ENCODE results near the gene SH3TC1.

Gene SH3TC1

DNA sequence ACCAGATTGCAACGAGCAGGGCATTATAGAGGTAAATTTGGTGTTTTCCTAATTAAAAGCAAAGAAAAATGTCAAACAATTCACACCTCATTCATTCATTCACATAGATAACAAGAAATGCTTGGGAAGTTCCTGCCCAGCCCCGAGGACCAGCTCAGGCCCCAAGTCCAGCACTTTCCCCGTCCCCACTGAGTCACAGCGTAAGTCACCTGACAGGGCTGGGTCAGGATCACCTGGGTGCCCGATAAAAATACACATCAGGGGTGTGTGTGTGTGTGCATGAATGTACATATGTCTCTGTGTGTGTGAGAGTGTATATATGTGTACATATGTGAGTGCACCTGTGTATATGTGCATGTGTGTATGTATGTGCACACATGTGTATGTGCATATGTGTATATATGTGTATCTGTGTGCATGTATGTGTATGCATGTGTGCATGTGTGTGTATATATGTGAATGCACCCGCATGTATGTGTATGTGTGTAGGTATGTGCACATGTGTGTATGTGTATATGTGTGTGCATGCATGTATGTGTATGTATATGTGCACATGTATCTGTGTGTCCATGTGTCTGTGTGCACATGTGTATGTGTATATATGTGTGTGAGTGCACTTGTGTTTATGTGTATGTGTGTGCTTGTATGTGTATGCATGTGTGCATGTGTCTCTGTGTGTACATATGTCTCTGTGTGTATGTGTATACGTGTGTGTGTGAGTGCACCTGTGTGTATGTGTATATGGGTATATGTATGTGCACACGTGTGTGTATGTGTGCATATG lies 18.6 kb upstream of the SH3TC1 start:
- no peak for DNase-seq (ENCODE audit: insufficient read length, low spot score)
- FAIRE-seq = no peak
- TF ChIP-seq, protein P1, sequence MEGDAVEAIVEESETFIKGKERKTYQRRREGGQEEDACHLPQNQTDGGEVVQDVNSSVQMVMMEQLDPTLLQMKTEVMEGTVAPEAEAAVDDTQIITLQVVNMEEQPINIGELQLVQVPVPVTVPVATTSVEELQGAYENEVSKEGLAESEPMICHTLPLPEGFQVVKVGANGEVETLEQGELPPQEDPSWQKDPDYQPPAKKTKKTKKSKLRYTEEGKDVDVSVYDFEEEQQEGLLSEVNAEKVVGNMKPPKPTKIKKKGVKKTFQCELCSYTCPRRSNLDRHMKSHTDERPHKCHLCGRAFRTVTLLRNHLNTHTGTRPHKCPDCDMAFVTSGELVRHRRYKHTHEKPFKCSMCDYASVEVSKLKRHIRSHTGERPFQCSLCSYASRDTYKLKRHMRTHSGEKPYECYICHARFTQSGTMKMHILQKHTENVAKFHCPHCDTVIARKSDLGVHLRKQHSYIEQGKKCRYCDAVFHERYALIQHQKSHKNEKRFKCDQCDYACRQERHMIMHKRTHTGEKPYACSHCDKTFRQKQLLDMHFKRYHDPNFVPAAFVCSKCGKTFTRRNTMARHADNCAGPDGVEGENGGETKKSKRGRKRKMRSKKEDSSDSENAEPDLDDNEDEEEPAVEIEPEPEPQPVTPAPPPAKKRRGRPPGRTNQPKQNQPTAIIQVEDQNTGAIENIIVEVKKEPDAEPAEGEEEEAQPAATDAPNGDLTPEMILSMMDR (IDR thresholded peaks at IDR 0.05; ENCODE audit: insufficient read depth, missing control alignments) = no peak

DNA sequence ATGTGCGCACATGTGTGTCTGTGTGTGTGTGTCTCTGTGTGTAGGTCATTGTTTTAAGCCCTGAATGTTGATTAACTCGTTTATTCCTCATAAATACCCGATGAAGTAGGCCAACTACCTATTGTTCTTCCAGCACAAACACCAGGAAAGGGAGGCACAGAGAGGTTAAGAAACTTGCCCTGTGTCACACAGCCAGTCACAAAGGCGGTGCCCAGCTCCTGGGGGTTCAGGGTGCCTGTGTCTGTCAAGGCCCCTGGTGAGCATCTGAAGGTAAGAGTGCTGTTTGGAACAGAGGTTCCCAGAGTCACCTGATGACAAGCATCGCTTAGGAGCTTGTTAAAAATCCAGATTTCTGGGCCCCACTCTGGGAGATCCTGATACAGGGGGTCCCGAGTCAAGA lies 18.0 kb upstream of the SH3TC1 start:
- TF ChIP-seq, protein P1 (IDR thresholded peaks at IDR 0.05; ENCODE audit: insufficient read depth, missing control alignments) = no peak
- DNase-seq (ENCODE audit: insufficient read length, low spot score) = no peak
- no peak for FAIRE-seq

DNA sequence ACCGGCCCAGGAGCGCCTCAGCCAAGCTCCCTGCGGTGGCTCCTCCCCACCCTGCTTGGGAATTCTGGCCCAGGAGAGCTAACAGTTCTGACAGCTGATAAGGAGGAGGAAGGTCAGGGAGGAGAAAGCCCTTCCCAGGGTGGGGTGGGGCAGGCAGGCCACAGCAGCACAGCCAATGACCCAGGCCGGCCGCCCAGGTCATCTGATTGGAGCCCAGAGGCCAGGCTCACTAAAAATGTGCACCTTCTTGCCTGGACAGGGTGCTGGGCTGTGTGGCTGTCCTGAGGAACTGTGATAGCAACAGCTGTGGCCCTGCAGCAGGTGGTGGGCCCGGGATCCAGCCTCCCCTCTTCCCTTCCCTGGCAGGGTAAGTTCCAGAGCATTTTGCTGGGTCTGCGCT lies 17.2 kb upstream of the SH3TC1 start:
- FAIRE-seq (no peak), DNase-seq (ENCODE audit: insufficient read length, low spot score) (no peak)
- TF ChIP-seq, protein P1 (IDR thresholded peaks at IDR 0.05; ENCODE audit: insufficient read depth, missing control alignments) = no peak

DNA sequence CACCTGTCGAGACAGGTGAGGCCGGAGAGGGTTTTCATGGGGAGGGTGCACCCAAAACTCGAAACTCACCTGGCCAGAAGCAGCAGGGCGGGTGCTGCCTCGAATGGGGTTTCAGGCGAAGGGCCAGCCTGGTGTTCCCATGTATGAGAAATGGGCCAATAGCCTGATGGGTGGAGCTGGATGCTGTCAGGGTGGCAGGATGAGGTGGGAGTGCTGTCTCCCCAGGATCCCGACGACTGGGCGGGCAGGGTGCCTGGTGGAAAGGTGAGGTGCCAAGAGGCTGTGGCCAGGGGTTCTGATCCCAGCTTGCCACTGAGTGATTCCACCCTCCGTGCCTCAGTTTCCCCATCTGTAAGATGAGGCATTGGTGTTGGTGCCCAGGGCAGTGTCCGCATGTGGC lies 16.8 kb upstream of the SH3TC1 start:
- TF ChIP-seq, protein P1 (IDR thresholded peaks at IDR 0.05; ENCODE audit: insufficient read depth, missing control alignments) = no peak
- DNase-seq (ENCODE audit: insufficient read length, low spot score) (no peak), FAIRE-seq (no peak)

DNA sequence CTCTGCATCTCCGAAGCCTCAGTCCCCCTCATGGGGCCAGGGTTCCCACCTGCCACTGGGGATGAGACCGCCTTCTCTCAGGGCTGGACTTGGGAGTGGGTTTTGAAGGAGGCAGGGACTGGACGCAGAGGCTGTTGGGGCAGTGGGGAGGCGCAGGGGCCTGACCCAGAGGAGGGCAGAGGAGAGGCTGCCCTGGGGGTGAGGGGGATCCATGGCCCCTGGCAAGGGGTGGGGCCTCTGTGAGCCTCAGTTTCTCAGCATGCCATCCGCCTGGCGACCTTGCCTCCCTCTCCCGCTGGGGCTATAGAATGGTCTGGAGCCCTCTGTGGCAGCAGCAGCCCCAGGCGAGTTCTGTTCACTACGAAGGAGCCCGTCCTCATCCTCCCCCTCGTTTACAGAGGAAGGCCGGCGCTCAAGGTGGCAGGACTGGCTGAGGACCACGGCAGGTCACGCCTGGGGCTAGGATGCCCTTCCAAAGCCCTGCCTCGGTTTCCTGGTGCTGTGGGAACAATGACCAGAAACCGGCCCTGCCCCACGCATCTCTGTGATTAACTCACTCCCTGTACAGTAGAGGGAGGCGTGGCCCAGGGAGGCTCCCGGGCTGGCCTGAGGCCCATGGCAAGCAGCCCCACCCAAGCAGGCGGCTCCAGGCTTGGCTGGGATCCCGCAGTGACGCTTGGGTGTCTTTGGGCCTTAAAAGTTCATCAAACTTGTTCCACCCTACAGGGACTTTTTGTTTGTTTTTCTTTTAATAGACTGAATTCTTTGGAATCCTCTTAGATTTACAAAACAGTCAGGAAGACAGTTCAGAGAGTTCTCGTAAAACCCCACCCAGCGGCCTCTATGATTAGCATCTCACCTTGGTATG lies 16.0 kb upstream of the SH3TC1 start:
- FAIRE-seq (no peak), DNase-seq (ENCODE audit: insufficient read length, low spot score) (no peak)

DNA sequence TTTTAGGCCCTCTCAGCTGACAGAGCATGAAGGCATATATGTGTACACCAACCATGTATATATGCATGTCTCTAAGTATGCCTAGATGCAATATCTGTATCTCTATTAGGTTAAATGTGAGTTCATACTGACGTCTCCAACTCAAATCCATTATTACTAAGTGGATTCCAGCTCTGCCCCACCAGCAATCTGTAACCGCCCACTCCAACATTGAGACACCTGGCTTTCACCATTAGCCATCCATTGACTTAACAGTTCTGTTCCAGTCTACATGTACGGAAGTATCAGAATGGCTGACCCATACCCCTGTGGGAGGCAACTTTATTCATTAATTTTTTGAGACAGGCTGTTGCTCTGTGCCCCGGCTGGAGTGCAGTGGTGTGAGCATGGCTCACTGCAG lies 15.0 kb upstream of the SH3TC1 start:
- TF ChIP-seq, protein P1 (IDR thresholded peaks at IDR 0.05; ENCODE audit: insufficient read depth, missing control alignments) = no peak
- FAIRE-seq (no peak), DNase-seq (ENCODE audit: insufficient read length, low spot score) (no peak)

More for the DNA sequence above, 16.0 kb upstream of the SH3TC1 start:
- TF ChIP-seq, protein P1 (IDR thresholded peaks at IDR 0.05; ENCODE audit: insufficient read depth, missing control alignments) = no peak
